KOPT-K1 (cell line): ENCODE measurements around the gene DPYD.

Experiments used
- H3K27ac ChIP-seq: fragments of 200-600 bp; sonication (generic); 2 replicates; pipeline ENCODE4 v1.5.1; 2016; ENCODE audit warnings: antibody characterized with exemption, mild to moderate bottlenecking, low read depth, low read length; ENCODE audit not compliant: poor library complexity, severe bottlenecking
- H3K36me3 ChIP-seq: fragments of 200-600 bp; sonication (generic); 2 replicates; pipeline ENCODE4 v1.5.1; 2017; ENCODE audit warnings: antibody characterized with exemption, mild to moderate bottlenecking, low read length, moderate library complexity; ENCODE audit not compliant: insufficient read depth
- H3K9me3 ChIP-seq: fragments of 200-600 bp; sonication (generic); 2 replicates; pipeline ENCODE4 v1.5.1; 2017; ENCODE audit warnings: antibody characterized with exemption, low read length, mild to moderate bottlenecking; ENCODE audit not compliant: insufficient read depth, poor library complexity, severe bottlenecking

Gene DPYD

DNA sequence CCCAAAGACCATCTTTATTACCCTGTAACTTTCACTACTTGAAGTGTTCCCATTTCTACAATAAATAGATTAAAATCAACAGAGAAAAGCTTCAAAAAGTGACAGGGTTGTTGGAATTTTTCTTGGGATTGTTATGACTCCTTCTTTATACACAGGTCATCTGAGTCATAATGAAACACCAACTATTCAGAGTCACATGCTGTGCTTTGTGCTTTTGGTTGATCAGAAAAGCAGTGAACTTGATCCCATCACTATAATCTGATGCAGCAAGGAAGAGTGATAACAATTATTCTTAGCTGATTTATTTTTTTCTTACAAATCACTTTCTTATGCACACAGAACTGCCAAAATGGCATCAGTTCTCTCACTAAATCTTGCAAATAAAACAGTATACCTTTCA is 776.3 kb downstream of the DPYD start:
- Histone ChIP-seq H3K36me3 (no peaks in the 10 kb centered on the region), H3K9me3 (no peaks in the 10 kb centered on the region), H3K27ac (no peak overlapping the region)

GRCh38 chr1:97143236-97143882 is 777.5 kb downstream of the DPYD start:
- H3K9me3 ChIP-seq = no peaks in the 10 kb centered on the region
- no peak overlapping the region for H3K27ac ChIP-seq
- H3K36me3 ChIP-seq = no peaks in the 10 kb centered on the region

DNA sequence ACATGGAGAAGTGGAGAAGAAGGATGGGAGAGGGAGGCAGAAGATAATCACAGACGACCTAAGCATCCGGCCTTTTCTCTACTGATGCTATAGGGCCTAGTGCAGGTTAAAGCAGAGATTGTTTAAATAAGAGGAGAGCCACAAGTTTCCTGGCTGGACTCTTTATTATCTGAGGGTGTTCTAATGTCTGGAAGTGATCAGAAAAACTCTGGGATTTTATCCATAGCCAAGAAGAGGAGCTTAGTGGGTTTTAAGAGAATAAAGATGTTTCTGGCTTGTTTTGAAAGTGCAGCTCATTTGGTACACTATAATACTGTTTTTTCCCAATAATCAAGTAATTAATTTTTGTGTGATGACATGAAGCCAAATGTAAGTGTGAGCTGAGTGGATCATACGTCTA is 780.2 kb downstream of the DPYD start:
- no peaks in the 10 kb centered on the region for H3K36me3 ChIP-seq
- no peaks in the 10 kb centered on the region for H3K9me3 ChIP-seq
- no peak overlapping the region for H3K27ac ChIP-seq

DNA sequence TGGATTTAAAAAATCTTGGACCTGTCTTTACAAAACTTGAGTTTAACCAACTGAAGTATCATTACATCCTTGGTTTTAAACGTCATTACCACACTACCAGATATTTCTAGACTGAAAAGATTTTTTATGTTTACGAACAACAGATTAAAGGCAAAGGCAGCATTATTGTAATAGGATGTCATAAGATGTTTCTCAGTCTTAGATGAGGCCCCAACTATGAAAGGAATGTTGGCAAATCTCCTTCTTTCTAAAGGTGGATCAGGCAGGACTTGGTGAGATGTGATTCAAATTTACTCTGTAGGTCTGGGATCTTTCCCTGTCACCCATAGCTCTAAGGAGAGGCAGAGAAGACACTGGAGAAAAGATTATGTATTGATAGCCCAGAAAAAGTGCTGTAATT is 781.3 kb downstream of the DPYD start:
- Histone ChIP-seq H3K27ac (no peak overlapping the region), H3K36me3 (no peaks in the 10 kb centered on the region), H3K9me3 (no peaks in the 10 kb centered on the region)

- no peak overlapping the region for H3K27ac ChIP-seq
Observed at GRCh38 chr1:97138515-97139032, 782.3 kb downstream of the DPYD start.

DNA sequence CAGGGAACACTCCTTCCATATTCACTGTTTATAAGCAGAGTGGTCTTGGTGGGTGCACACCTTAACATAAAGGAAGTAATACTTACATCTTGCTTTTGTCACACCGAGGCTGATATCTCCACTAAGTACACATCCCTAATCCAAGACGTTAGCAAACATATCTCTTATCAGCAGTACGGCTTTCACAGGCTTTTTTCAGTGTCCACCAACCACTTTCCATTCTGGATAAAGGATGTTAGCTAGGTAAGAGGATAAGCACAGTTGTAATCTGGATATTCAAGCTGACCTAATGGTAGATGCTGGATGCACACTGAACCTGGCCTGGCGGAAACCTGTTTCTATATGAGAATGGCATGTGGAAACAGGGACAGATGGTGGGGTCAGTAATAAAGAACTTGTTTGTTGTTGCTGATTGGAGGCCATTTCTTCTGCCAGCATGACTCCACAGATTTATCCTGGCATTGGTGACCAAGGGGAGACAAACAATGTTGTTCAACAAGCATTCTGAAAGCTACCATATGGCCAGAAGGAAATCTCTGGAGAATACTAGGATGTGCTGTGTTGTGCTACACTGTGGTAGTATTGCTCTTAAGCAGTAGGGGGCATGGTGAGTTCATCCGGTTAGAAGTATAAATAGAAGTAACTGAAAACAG is 782.8 kb downstream of the DPYD start:
- Histone ChIP-seq H3K36me3 (no peaks in the 10 kb centered on the region), H3K27ac (no peak overlapping the region), H3K9me3 (no peaks in the 10 kb centered on the region)

More at GRCh38 chr1:97138515-97139032, 782.3 kb downstream of the DPYD start:
- Histone ChIP-seq H3K9me3 (no peaks in the 10 kb centered on the region), H3K36me3 (no peaks in the 10 kb centered on the region)

GRCh38 chr1:97136996-97137395 is 783.8 kb downstream of the DPYD start:
- H3K9me3 ChIP-seq = no peaks in the 10 kb centered on the region
- H3K27ac ChIP-seq = no peak overlapping the region
- H3K36me3 ChIP-seq = no peaks in the 10 kb centered on the region

GRCh38 chr1:97135972-97136371 is 784.9 kb downstream of the DPYD start:
- Histone ChIP-seq H3K9me3 (no peaks in the 10 kb centered on the region), H3K36me3 (no peaks in the 10 kb centered on the region), H3K27ac (no peak overlapping the region)

- H3K36me3 ChIP-seq = no peaks in the 10 kb centered on the region
- no peak overlapping the region for H3K27ac ChIP-seq
- H3K9me3 ChIP-seq = no peaks in the 10 kb centered on the region
Observed at GRCh38 chr1:97128426-97128825, 792.4 kb downstream of the DPYD start.

- Histone ChIP-seq H3K9me3 (no peaks in the 10 kb centered on the region), H3K36me3 (no peaks in the 10 kb centered on the region), H3K27ac (no peak overlapping the region)
Observed at GRCh38 chr1:97123717-97124431, 797.0 kb downstream of the DPYD start.

DNA sequence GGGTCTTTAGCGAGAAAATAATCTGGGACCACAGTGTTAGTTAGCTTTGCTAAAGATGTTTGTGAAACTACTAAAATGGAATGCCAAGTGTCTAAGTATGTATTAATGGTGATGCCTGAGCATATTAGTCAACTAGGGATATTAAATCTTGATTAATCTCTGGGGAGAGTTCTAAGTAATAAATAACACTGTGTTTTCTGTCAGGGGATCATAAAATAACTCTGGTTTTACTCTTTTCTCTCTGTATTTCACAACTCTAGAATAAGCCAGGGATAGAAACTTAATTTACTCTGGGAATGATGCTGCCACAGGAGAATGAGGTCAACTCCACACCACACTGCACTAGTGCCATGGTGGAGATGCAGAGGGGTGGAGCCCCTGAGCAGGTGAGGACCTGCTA is 800.0 kb downstream of the DPYD start:
- no peaks in the 10 kb centered on the region for H3K9me3 ChIP-seq
- H3K27ac ChIP-seq = no peak overlapping the region
- no peaks in the 10 kb centered on the region for H3K36me3 ChIP-seq

DNA sequence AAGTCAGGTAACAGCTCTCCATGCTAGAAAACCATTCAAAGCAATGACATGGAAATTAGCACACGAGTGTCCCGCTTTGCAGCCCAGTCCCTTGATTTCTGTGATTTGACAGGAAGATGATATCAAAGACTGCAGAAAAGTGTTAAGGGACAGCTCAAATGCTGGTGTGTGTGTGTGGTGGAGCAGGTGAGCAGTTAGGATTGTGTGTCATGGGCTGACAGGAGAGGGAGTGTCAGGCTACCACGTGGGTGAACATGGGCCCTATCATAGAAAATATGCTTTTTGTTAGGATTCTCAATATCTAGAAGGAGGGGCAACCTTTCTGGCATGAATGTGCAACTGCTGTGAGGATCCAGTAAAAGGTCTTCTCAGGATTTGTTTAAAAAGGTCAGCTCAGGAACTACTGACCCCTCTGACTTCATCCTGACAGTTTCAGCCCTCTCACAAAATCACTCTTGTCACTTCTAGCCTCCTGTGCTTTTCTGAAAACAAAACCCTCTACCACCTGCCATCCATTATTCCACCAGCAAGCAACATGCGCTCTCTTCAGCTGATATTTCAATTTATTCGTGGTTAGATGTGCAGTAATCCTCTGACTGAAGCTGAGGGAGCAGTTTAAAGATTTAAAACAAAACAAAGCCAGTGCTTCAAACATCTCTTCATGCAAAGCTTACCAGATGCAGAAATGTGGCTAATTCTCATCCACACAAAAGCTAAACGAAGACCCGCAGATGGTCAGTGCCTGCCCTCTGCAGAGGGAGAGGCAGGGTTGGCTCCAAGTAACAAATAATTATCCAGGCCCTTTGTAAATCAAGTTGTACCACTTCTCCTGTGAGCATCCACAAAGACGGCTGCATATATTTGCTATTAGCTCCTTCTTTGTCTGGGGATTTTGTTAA is 801.3 kb downstream of the DPYD start:
- Histone ChIP-seq H3K27ac (no peak overlapping the region), H3K9me3 (no peaks in the 10 kb centered on the region), H3K36me3 (no peaks in the 10 kb centered on the region)

DNA sequence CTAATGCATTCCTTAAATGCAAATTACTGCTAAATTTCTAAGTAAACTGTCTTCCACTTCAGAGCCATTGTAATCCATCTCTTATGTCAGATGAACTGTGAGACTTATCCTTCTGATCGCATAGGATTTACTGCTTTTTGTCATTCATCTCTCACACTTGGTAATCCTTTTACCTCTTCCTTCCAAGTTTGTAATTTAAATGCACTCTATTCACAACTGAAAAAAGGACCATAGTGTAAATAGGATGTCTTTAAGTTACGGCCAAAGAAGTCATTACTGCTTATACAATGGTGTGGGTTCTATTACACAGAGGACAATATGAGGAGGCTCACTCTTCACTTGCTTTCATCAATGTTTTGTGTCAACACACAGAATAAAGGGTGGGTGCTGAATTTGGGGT is 806.0 kb downstream of the DPYD start:
- Histone ChIP-seq H3K36me3 (no peaks in the 10 kb centered on the region), H3K9me3 (no peaks in the 10 kb centered on the region), H3K27ac (no peak overlapping the region)

- no peak overlapping the region for H3K27ac ChIP-seq
- H3K9me3 ChIP-seq = no peaks in the 10 kb centered on the region
- H3K36me3 ChIP-seq = no peaks in the 10 kb centered on the region
Observed at GRCh38 chr1:97112442-97112841, 808.4 kb downstream of the DPYD start.

DNA sequence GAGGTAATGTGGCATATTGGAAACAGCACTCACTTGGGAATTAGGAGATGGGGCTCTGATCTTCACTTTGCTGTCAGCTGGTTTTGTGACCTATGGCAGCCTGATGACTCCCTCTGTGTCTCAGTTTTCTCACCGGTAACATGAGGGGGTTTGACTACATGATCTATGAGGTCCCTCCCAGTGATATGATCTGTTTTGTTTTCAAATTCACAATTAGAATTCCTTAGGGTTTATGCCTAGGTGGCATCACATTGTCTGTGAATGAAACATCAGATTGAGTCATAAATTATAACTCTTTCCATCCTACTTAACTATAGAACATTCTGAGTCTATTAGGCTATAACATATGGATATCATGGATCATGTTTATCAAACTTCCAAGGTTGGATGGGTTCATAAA is 812.7 kb downstream of the DPYD start:
- Histone ChIP-seq H3K36me3 (no peaks in the 10 kb centered on the region), H3K27ac (no peak overlapping the region), H3K9me3 (no peaks in the 10 kb centered on the region)
